Epidermal melanocyte (primary cell): ENCODE results near the gene HTD2.
A peak's percentile ranks its signal among the peaks of the same experiment; 100 is the strongest.

ENCODE experiments used
- DNase-seq: peaks from one replicate; pipeline ENCODE4 v3.0.0; 2011; ENCODE audit warnings: low spot score; ENCODE audit not compliant: insufficient read length

The HTD2 gene

DNA sequence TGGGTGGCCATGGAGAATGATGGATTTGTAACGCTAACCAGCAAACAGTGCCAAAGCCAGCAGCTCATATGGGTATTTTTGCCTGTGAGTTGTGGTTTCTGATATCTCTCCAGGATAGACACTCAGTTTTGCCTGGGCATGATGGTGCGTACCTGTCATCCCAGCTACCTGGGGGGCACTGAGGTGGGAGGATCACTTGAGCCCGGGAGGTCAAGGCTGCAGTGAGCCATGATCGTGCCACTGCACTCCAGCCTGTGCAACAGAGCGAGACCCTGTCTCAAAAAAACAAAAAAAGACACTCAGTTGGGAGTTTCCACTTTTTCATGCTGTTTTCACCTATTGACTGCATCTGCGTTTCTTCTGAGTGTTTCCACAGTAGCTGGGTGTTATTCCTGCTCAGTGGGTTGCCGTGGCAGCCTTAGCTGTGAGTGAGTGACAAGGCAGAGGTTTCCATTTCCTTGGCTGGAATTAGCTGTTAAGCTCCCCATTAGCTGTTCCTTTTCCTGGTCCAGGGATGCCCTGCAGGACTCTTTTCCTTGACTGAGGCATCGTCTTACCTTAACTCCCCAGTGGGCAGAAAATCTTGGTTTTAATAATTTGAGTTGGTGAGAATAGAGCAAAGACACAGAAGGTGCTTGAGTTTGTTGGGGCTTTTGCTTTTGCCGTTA, 14.5 kb upstream of the HTD2 start:
- no peak for DNase-seq

DNA sequence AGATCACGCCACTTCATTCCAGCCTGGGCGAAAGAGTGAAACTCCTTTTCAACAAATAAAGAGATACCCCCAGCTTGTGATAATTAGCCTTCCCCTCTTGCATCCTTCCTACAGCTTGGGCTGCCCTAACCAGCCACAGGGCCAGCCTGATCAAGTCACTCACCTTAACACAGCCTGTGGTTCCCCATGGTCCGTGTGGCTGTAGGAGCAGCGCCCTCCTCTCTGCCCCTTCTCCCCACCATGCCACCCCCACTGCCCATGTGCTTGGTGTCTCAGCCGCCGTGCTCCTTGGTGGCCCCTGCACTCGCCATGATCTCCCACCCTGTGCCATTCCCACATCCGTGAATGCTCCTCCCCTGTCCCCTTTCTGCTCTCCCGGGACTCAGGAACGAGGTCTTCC, 13.5 kb upstream of the HTD2 start:
- no peak for DNase-seq

DNA sequence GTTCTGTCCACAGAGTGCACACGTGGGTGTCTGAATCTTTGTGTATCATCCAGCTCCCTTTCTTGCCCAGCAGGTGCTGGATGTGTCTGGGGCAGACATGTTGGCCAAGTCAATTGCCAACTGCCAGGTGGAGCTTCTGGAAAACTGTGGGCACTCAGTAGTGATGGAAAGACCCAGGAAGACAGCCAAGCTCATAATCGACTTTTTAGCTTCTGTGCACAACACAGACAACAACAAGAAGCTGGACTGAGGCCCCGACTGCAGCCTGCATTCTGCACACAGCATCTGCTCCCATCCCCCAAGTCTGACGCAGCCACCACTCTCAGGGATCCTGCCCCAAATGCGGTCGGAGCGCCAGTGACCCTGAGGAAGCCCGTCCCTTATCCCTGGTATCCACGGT, 12.8 kb upstream of the HTD2 start:
- no peak for DNase-seq

DNA sequence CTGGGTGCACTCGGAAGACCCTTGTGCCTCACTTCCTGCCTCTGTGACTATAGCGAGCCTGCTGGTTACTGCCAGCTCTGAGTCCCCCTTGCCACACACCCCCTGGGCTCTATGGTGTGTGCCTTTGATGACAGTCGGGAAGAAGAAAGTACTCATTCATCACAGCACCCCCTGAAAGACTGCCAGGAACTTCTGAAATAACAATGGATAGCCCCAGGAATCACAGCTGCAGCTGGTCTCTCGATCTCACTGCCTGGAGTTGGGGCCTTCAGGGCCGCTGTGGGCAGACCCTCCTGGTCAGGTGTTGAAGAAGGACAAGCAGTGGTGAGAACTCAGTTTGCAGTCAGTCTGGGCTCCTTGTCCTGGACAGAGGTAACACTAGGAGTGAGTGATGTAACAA, 10.1 kb upstream of the HTD2 start:
- peak; percentile 34 for DNase-seq

DNA sequence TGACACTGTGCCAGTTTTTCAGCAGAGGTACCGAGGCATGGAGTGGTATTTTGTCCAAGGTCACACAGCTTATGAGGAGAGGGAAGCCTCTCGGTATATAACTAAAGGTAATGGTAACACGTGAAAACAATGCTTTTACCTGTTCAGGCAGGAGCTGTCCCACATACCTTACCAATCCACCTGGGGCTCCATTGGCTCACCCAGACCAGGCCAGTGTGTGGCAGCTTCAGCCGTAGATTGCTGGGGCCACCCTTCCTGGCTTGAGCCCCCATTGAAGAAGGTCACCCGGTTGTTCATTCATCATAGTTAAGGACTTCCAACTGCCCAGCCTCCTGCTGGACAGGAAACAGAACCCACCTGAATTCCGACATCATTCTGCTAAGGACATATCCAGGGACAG, 9.5 kb upstream of the HTD2 start:
- no peak for DNase-seq

DNA sequence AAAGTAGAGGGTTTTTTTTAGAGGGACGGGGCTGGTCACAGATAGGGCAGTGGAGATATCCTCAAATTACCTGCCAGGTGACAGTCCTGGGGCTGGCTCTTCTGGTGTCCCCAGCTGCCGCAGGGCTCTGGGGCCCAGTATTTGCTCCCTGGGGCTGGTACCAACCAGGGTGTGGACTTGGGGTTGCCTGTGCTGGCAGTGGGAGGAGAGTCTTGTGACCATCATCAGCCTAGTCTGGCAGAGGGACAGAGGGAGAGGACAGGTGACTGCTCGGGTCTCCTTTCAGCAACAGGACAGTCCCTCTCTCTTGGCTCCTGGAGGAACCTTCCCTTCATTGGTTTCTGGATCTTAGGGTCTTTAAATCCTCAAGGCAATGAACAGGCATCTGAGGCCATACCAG, 8.1 kb upstream of the HTD2 start:
- DNase-seq = no peak

DNA sequence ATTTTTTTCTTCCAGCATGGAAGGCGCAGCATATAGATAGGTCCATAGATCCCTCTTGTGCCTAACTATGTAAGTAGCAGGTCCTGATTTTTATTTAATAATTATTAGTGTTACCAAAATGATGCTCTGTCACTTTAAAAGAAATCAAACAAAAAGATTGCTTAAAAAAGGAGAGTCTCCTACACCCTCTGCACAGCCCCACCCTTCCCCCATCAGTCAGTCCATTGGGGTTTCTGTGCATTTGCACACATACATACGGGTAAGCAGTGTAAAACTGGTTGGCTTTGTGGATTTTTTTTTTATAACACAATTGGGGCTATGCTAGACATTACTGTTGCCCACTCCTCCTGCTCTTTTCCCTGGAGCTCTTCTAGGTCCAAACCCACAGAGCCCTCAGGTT, 7.2 kb upstream of the HTD2 start:
- no peak for DNase-seq

DNA sequence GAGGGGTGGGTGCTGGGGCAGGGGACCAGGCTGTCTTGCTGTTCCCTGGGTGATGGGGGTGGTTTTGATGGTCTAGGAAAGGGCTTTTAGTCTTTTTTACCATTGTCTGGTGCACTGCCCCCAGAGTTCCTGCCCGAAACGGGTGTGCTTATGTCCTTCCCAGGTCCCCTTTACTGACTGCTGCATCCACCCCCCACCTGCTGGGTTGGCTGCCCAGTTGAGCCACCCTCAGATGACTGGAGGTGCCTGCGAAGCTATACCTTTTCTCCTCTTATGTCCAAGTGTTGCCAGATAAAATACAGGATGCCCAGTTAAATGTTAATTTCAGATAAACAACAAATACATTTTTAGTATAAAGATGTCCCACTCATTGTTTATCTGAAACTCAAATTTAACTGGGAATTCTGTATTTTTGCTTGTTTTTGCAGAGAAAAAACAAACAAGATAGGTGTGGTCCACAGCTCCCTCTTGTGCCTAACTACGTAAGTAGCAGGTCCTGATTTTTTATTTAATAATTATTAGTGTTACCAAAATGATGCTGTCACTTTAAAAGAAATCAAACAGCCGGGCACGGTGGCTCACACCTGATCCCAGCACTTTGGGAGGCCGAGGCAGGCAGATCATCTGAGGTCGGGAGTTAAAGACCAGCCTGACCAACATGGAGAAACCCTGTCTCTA, 6.3 kb upstream of the HTD2 start:
- DNase-seq = no peak

DNA sequence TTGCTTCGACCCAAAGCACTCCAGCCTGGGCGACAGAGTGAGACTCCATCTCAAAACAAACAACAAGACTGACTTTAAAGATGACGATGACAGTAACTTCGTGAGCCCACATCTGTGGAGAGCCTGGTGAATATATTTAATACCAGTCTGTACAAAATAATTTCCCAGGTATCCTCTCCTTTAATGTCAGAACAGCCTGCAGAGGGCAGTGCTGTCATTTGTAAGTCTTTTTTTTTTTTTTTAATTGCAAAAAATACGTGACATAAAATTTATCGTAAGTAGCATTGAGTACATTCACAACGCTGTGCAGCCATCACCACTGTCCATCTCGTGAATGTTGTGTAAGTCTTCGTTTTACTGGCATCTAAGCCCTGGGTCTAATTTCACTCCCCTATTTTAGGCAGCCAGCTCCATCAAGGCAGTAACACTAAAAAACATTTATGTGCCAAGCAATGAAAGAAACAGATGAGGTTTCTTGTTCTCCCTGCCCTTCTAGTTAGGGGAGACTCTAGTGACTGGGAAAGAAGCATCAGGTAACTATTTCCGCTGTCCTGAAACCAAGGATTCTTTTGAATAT, 1.4 kb downstream of the HTD2 start:
- no peak for DNase-seq

DNA sequence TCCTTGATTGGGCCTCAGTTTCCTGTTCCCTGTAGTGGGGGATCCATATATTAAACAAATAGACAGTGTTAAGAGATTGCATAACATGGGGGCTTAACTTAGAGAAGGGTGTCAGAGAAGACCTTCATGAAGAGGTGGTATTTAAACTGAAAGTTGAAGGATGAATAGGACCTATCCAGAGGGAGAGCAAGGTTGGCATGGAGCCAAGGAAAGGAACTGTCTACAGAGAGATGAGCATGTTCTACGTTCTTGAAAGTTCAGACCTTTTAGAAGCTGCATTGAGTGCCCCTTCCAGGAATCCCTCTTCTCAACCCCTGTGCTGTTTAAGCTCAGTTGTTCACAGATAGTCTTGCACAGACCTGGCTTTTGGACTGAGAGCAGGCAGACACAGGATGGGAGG, 2.4 kb downstream of the HTD2 start:
- DNase-seq = no peak

DNA sequence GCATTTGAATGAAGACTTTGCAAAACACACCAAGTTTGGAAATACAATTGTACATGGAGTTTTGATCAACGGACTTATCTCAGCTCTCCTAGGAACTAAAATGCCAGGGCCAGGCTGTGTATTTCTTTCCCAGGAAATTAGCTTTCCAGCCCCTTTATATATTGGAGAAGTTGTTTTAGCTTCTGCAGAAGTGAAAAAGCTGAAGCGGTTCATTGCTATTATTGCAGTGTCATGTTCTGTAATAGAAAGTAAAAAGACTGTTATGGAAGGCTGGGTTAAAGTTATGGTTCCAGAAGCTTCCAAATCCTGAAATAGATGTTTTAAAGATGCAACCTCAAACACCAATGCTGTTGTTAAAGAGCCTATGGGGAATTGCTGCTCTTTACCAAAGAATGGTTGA, 11.5 kb downstream of the HTD2 start:
- no peak for DNase-seq

DNA sequence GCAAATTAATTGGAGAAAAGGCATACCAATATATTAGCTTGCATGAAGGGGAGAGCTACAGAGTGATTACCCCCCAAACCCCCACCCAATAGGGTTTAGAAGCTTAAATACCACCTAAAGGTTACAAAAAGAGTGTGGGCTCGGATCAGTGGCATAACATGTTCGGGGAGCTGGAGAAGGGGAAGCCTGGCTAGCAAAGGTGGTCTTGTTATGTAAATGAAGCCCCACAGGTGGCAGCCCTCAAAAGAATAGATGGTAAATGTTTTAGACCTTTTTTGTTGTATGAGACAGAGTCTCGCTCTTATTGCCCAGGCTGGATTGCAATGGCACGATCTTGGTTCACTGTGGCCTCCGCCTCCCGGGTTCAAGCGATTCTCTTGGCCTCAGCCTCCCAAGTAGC, 15.5 kb downstream of the HTD2 start:
- DNase-seq = no peak

DNA sequence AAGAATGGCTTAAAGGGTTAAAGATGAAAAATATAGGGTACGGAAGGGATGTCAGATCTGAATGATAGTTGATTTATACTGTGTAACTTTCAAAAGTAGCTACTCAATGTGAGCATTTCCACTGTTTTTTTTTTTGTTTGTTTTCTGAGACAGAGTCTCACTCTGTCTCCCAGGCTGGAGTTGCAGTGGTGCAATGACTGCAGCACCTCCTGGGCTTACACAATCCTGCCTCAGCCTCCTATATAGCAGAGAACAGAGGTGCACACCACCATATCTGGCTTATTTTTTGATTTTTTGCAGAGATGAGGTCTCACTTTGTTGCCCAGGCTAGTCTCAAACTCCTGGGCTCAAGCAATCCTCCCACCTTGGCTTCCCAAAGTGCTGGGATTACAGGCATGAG, 16.5 kb downstream of the HTD2 start:
- DNase-seq = no peak

DNA sequence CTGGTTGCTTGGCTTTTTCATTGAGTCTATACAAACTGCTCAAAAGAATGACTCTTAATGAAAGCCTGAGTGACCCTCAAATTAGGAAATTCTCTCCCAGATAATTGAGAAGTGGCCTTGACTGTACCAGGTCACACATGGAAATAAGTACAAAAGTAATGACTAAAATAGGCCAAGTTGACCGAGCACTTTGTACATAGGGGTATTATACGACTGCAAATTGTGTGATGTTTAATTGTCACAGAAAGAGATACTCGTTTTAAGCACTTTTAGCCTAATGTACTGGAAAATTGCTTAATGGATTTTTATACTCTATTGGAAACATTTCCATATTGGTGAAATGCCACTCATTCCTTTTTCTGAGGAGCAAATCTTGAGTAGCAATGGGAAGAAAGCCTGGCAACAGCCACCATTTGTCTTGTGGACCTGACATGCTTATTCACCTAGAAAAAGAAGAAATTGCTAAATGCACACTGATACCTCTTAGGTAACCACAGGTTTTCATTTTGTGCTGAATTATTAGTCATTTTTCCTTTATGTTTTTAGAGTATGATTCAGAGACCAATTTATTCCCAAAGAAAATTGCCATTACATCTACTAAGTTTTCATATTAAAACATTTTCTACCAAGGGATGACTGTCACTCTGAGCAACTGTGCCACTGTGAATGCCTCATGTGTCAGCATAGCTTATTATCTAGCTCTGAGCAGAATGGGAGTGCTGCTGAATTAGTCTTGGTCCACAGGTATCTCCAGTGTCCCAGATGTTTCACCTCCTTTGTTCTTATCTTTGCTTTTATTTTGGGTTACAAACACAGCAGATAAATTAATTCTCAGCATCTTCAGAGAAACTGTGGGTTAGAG, 17.4 kb downstream of the HTD2 start:
- no peak for DNase-seq

DNA sequence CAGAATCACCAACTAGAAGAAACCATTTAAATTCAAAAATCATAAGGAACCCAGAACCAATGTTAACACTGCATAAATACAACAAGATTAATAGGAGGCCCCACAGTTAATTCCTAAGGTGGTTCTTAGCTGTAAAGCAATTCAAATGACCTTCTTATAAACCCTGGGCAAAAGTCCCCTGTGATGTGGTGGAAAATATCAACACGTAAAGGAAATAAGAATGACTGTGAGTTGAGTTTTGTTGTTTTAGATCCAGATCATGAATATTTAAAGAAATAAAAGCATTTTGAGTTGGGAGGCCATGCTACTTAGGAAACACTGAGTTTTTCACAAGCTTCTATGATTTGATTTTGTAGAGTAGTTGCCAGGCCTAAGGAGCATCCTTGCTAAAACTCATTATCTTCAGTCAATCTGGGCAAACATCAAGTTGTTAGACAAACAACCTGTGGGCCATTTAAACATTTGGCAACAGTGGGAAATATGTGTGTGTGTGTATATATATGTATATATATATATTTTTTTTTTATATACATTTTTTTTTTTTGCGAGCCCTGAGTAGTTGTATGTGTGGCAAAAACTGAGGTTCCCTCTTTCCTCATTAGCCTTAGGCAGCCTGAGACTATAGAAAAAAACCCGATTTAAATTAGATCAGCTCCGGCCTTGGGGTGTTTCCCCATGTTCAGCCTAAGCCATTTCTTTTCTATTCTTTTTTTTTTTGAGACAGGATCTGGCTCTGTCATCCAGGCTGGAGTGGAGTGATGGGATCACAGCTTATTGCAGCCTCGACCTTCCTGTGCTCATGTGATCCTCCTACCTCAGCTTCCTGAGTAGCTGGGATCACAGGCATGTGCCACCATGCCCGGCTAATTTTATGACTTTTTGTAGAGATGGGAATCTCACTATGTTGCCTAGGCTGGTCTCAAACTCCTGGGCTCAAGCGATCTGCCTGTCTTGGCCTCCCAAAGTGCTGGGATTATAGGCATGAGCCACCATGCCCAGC, 18.4 kb downstream of the HTD2 start:
- no peak for DNase-seq

DNA sequence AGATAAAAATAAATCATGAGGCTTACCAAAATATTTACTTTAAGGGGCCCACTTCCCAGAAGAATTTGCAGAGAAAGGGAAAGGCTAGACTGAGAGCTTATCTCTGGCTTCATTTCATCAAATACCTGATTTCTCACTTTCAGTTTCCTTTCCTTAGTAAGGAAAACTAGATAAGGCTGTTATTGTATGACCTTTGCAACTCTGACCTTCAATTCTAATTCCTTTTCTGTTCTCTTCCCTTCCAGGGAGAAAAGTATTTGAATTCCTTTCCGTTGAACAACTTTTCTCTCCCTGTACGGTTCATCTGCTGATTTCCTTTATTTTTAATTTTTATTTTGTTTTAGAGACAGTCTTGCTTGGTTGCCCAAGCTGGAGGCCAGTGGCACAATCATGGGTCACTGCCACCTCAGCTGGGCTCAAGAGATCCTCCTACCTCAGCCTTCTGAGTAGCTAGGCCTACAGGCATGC, 19.2 kb downstream of the HTD2 start:
- no peak for DNase-seq

DNA sequence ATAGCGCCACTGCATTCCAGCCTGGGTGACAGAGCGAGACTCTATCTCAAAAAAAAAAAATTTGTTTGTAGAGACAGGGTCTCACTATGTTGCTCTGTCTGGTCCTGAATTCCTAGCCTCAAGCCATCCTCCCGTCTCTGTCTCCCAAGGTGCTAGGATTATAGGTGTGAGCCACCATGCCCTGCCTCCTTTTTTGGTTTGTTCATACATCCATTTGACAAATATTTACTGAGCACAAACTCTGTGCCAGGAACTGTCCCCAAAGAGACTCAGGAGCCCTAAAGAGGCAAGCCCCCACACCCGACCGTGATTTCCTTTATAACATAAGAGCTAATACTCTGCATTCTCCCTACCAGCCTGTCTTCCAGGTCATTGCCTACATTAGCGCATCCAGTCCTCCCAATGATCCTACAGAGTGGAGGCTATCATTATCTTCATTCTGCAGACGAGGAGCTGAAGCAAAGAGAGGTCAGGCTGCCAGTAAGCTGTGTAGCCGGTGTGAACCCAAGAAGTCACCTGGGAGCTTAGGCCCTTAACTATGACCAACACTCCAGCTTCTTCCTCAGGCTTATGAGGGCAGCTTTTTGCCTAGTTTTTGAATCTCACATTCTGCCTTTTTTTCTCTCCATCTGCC, 20.1 kb downstream of the HTD2 start:
- DNase-seq = no peak

DNA sequence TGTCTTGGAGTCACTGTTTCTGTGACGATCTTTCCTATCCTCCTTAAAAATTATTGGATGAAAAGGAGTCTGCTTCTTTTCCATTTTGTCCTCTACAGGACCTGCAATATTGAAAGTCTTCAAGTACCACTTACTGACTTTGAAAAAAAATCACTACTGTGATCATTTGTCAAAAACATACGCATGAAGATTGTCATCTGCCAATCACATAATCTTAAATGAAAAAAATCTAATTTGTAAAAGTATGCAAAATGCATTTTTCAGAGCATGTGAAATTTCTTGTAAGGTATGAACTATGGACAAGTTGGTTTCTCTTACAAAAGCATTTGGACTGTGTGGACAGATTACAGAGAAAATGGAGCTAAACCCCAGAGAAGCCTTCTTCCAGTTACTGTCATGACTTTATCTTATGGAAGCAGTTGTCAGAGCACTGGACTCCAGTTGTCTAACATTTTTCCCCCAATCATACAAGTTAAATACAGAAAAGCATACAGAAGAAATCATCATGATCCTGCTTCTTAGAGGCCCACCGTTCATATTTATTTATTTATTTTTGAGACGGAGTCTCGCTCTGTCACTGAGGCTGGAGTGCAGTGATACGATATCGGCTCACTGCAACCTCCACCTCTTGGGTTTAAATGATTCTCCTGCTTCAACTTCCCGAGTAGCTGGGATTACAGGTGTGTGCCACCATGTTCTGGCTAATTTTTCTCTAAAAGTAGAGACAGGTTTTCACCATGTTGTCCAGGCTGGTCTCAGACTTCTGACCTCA, 23.0 kb downstream of the HTD2 start:
- DNase-seq = no peak

DNA sequence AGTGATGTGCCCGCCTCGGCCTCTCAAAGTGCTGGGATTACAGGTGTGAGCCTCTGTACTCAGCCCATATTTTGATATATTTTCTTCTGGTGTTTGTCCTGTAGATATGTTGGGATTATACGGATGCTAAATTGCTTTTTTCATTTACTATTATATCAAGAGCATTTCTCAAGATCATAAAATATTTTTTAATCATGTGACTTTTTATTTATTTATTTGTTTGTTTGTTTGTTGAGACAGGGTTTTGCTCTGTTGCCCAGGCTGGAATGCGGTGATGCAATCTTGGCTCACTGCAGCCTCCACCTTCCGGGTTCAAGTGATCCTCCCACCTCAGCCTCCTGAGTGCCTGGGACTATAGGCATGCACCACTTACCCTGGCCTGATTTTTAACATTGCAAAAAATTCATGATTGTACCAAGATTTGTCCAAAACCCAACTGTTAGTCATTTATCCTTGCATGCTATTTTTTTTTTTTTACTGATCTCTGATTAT, 23.6 kb downstream of the HTD2 start:
- DNase-seq = no peak
